Keratinocyte (primary cell): Measurements from ENCODE around the gene MBTPS1. TPM values are rescaled to one million over a fixed set of nuclear protein-coding genes. Genes with fewer than 3 reads are reported as not detected.

Experiments used
- DNase-seq: peaks from one replicate; pipeline ENCODE4 v3.0.0-alpha.2; 2011; ENCODE audit warnings: low read depth, missing footprints, low spot score
- FAIRE-seq: peaks from 2 replicates; lab custom pipeline; 2011; peaks lifted over from hg19 to GRCh38; lab: Jason Lieb, UNC
- H2AFZ ChIP-seq: 2 replicates; pipeline ENCODE4 v1.6.0; 2012; ENCODE audit warnings: low read length, control low read depth, inconsistent platforms; ENCODE audit not compliant: control insufficient read depth
- H3K27ac ChIP-seq: 2 replicates; pipeline ENCODE4 v1.5.1; 2011; ENCODE audit warnings: low read length; ENCODE audit not compliant: control insufficient read depth, insufficient read depth
- H3K27me3 ChIP-seq: 3 replicates; pipeline ENCODE4 v1.6.0; 2011; ENCODE audit warnings: low read length; ENCODE audit not compliant: control insufficient read depth, insufficient read depth; ENCODE audit errors: extremely low read depth
- H3K36me3 ChIP-seq, 2 experiments: 2 replicates in 1 of 2; 3 replicates in 1 of 2; pipeline ENCODE4 v1.5.1; 2011; ENCODE audit warnings: low read length in 2 of 2, mild to moderate bottlenecking in 1 of 2; ENCODE audit not compliant: control insufficient read depth in 2 of 2, insufficient read depth in 2 of 2; ENCODE audit errors: extremely low read depth in 1 of 2
- H3K4me1 ChIP-seq: 3 replicates; pipeline ENCODE4 v1.5.1; 2011; ENCODE audit warnings: low read length; ENCODE audit not compliant: control insufficient read depth, insufficient read depth; ENCODE audit errors: extremely low read depth
- H3K4me2 ChIP-seq: 3 replicates; pipeline ENCODE4 v1.6.0; 2011; ENCODE audit warnings: low read depth, low read length; ENCODE audit not compliant: control insufficient read depth, insufficient read depth; ENCODE audit errors: extremely low read depth
- H3K4me3 ChIP-seq, 3 experiments: fragments of 200-600 bp in 1 of 3; sonication (generic) in 1 of 3; 2 replicates in 2 of 3; 3 replicates in 1 of 3; pipeline ENCODE4 v1.5.1; 2011 to 2016; ENCODE audit warnings: low read length in 3 of 3, mild to moderate bottlenecking in 3 of 3, control low read depth in 2 of 3, inconsistent platforms in 1 of 3, low read depth in 1 of 3, mixed read lengths in 1 of 3, mixed run types in 1 of 3, moderate library complexity in 1 of 3; ENCODE audit not compliant: control insufficient read depth in 2 of 3, insufficient read depth in 2 of 3; ENCODE audit errors: extremely low read depth in 1 of 3
- H3K79me2 ChIP-seq: 2 replicates; pipeline ENCODE4 v1.6.0; 2012; ENCODE audit warnings: low read length; ENCODE audit not compliant: control insufficient read depth, insufficient read depth
- H3K9ac ChIP-seq: 3 replicates; pipeline ENCODE4 v1.6.0; 2011; ENCODE audit warnings: low read length; ENCODE audit not compliant: control insufficient read depth, insufficient read depth; ENCODE audit errors: extremely low read depth
- H3K9me1 ChIP-seq: 3 replicates; pipeline ENCODE4 v1.6.0; 2011; ENCODE audit warnings: low read length; ENCODE audit not compliant: control insufficient read depth, insufficient read depth; ENCODE audit errors: extremely low read depth
- H3K9me3 ChIP-seq: 2 replicates; pipeline ENCODE4 v1.5.1; 2012; ENCODE audit warnings: low read depth, low read length; ENCODE audit not compliant: control insufficient read depth
- H4K20me1 ChIP-seq: 3 replicates; pipeline ENCODE4 v1.6.0; 2011; ENCODE audit warnings: low read length; ENCODE audit not compliant: control insufficient read depth, insufficient read depth; ENCODE audit errors: extremely low read depth
- EZH2 ChIP-seq: IDR thresholded peaks from one replicate; pipeline ENCODE4 v1.6.1; 2012; ENCODE audit warnings: inconsistent platforms, mild to moderate bottlenecking, low read length, moderate library complexity
- dilution Hi-C: fragments of 300-500 bp; cut with MboI; formaldehyde crosslinking; loops from one replicate; pipeline ENCODE4 v1.7.0; 2020; ENCODE audit warnings: low sequenced_read_pairs; ENCODE audit not compliant: extremely low pct_ligation_motif_present
- polyA plus RNA-seq, 5 experiments: library from polyadenylated mRNA; depleted of rRNA in 3 of 5; stranded (reverse) in 3 of 5; stranded (forward) in 1 of 5; unstranded in 1 of 5; fragments of >200 nt; gene quantifications; 1 replicate in 1 of 5; 2 replicates in 3 of 5; 3 replicates in 1 of 5; pipeline versions ENCODE4 v1.2.1 to v1.2.3, GENCODE V29; 2011 to 2012; ENCODE audit warnings: missing spikeins in 2 of 5, low read depth in 1 of 5, low replicate concordance in 1 of 5
- TF ChIP-seq, protein P1 (sequence below), 3 experiments: IDR thresholded peaks in 1 of 3; conservative IDR thresholded peaks in 1 of 3; optimal IDR thresholded peaks in 1 of 3; 2 replicates in 2 of 3; 3 replicates in 1 of 3; pipeline versions ENCODE3 to v1.5.1; 2011; ENCODE audit warnings: low read length in 3 of 3, mild to moderate bottlenecking in 3 of 3, moderate library complexity in 2 of 3, control low read depth in 1 of 3, inconsistent platforms in 1 of 3; ENCODE audit not compliant: insufficient read depth in 2 of 3; ENCODE audit errors: extremely low read depth in 1 of 3

Gene MBTPS1
- polyA plus RNA-seq, 1 donor (not counting 4 experiments of a cell fraction or from before 2014, with no cell fraction given) = 56.0 TPM

DNA sequence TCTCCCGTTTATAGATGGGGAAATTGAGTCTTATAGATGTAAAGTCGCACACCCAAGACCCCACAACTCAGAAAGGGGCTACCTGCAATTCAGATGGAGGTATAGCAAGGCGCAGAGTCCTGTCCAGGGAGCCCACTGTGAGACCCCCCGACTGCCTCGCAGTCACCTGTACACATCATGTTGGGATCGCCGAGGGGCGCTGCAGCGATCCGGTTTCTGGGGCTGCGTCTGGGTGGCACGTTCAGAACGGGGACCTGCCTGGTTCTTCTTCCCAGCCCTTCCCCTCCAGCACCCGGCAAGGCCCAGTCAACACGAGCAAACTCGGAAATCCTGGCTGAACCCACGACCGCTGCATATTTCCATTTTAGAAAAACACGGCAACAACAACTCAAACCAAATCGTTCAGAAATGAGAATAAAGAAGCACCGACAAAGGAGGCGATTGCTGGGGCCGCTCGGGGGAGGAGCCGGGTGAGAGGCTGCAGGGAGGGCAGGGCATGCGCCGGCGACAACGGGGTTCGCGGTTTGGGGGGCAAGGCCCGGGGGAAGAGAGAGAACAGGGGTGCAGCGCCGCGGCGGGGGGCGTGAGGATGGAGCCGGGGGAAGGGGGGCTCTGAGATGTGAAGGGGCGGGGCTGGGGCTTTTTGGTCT, 27.6 kb upstream of the MBTPS1 start:
- Histone ChIP-seq H3K36me3 (no peaks in the 10 kb centered on the region), H3K9me3 (no peaks in the 10 kb centered on the region), H3K79me2 (no peaks in the 10 kb centered on the region), H3K4me2 (peak overlapping the region; percentile 98), H3K27me3 (no peaks in the 10 kb centered on the region), H2AFZ (peak overlapping the region; percentile 84), H4K20me1 (no peaks in the 10 kb centered on the region), H3K27ac (no peak overlapping the region), H3K4me1 (peaks cover 2% of the 10 kb centered on the region), H3K4me3 (peak overlapping the region; percentile 75 to 95 (median 90)), H3K9me1 (no peaks in the 10 kb centered on the region), H3K9ac (peak overlapping the region; percentile 79)
- DNase-seq (no peak), FAIRE-seq (no peak)
- dilution Hi-C loops = no loop called here
- TF ChIP-seq EZH2 = no peak
- TF ChIP-seq, protein P1, sequence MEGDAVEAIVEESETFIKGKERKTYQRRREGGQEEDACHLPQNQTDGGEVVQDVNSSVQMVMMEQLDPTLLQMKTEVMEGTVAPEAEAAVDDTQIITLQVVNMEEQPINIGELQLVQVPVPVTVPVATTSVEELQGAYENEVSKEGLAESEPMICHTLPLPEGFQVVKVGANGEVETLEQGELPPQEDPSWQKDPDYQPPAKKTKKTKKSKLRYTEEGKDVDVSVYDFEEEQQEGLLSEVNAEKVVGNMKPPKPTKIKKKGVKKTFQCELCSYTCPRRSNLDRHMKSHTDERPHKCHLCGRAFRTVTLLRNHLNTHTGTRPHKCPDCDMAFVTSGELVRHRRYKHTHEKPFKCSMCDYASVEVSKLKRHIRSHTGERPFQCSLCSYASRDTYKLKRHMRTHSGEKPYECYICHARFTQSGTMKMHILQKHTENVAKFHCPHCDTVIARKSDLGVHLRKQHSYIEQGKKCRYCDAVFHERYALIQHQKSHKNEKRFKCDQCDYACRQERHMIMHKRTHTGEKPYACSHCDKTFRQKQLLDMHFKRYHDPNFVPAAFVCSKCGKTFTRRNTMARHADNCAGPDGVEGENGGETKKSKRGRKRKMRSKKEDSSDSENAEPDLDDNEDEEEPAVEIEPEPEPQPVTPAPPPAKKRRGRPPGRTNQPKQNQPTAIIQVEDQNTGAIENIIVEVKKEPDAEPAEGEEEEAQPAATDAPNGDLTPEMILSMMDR (optimal IDR thresholded peaks at IDR 0.05 in 1 of 3, IDR thresholded peaks at IDR 0.05 in 1 of 3, conservative IDR thresholded peaks at IDR 0.05 in 1 of 3; ENCODE audit: extremely low read depth in 1 of 3, insufficient read depth in 2 of 3, low read length in 3 of 3) = peak; percentile 5 to 44 (median 20)

DNA sequence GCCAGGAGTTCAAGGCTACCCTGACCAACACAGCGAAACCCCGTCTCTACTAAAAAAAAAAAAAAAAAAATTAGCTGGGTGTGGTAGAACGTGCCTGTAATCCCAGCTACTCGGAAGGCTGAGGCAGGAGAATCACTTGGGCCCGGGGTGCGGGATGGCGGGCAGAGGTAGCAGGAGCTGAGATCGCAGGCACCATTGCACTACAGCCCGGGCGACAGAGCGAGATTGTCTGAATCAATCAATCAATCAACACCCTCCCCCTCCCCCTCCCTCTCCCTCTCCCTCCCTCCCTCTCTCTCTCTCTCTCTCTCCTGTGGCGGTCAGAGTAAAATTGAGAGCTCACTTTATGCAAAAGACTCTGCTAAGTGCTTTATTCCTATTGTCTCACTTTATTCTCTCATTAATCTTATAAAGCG, 27.1 kb upstream of the MBTPS1 start:
- dilution Hi-C loops = no loop called here
- FAIRE-seq (no peak), DNase-seq (no peak)
- H3K9me3 ChIP-seq = no peaks in the 10 kb centered on the region
- no peaks in the 10 kb centered on the region for H4K20me1 ChIP-seq
- H3K4me3 ChIP-seq = peak overlapping the region; percentile 75 to 95 (median 90)
- no peak overlapping the region for H2AFZ ChIP-seq
- H3K79me2 ChIP-seq = no peaks in the 10 kb centered on the region
- H3K9ac ChIP-seq = peak overlapping the region; percentile 79
- H3K9me1 ChIP-seq = no peaks in the 10 kb centered on the region
- no peak overlapping the region for H3K27ac ChIP-seq
- H3K4me2 ChIP-seq = peak overlapping the region; percentile 98
- TF ChIP-seq EZH2 = no peak
- TF ChIP-seq, protein P1 (optimal IDR thresholded peaks at IDR 0.05 in 1 of 3, IDR thresholded peaks at IDR 0.05 in 1 of 3, conservative IDR thresholded peaks at IDR 0.05 in 1 of 3; ENCODE audit: extremely low read depth in 1 of 3, insufficient read depth in 2 of 3, low read length in 3 of 3) = no peak
- H3K36me3 ChIP-seq = no peaks in the 10 kb centered on the region
- H3K4me1 ChIP-seq = peaks cover 2% of the 10 kb centered on the region
- H3K27me3 ChIP-seq = no peaks in the 10 kb centered on the region
